MV-4-11 (cell line): ENCODE measurements around the gene ANKRD6.
"Not testable (repeated sequence)": the region's sequence is repeated elsewhere in the genome, so short reads cannot be mapped to it uniquely, and the experiment has no call there.

Source experiments
- DNase-seq: peaks from one replicate; lab custom pipeline; 2025; lab: John Stamatoyannopoulos, UW

Gene ANKRD6

GRCh38 chr6:89602166-89602565, 169.2 kb downstream of the ANKRD6 start:
- DNase-seq = no peak

GRCh38 chr6:89604653-89605052, 171.7 kb downstream of the ANKRD6 start:
- DNase-seq = no peak

DNA sequence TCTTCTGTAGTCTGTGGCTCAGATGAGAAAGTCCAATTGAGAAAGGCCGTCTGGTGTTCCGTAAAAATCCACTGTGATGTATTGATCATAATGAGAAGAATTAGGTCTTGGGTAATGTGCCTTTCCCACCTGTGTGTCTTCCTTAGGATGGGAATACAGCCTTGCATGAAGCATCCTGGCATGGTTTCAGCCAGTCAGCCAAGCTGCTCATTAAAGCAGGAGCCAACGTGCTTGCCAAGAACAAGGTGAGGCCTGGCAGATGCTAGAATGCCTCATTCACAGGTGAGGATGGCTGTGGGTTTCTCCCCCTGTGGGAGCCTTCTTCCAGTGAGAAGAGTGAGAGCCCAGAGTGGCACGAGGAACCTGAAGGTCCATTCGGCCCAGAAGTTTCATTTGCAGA, 172.9 kb downstream of the ANKRD6 start:
- DNase-seq = no peak

- peak; percentile 52 for DNase-seq
Measured at GRCh38 chr6:89610149-89610642, 177.2 kb downstream of the ANKRD6 start.

DNA sequence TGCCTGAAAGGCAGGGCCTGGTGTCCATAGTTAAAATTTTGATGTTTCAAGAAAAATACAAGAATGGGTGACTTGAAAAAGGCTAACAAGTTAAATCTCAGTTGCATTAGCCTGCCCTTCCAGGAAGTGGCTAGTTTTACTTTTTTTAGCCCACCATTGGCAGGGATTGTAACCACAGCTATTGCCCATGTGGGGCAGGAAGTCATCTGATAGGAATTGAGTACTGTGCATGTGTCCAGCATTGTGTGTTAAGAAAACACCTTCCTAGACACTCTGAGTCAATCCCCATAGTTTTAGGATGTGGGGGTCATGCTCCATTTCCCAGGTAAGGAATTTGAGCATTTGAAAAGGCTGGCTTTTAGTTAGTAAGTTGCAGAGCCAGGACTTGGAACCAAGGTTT, 178.7 kb downstream of the ANKRD6 start:
- peak; percentile 47 for DNase-seq

- DNase-seq = no peak
Measured at GRCh38 chr6:89612121-89612520, 179.2 kb downstream of the ANKRD6 start.

DNA sequence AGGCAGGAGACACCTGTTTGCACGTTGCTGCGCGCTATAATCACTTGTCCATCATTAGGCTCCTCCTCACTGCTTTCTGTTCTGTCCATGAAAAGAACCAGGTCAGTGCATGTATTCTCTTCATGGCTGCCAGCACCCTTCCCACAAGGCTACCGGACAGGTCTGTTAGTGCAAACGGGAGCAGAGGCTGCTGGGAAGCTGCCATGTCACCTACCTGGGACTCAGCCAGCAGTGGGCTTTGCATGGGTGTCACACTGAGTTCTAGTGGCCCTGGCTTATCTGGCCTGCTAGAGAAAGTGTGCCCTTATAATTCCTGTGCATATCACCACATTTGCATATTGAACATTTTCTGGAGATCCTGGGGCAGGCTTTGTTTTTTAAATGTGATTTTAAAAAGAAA, 180.8 kb downstream of the ANKRD6 start:
- DNase-seq = no peak

GRCh38 chr6:89615882-89616281, 182.9 kb downstream of the ANKRD6 start:
- DNase-seq = no peak

- no peak for DNase-seq
Measured at GRCh38 chr6:89616531-89616930, 183.6 kb downstream of the ANKRD6 start.

DNA sequence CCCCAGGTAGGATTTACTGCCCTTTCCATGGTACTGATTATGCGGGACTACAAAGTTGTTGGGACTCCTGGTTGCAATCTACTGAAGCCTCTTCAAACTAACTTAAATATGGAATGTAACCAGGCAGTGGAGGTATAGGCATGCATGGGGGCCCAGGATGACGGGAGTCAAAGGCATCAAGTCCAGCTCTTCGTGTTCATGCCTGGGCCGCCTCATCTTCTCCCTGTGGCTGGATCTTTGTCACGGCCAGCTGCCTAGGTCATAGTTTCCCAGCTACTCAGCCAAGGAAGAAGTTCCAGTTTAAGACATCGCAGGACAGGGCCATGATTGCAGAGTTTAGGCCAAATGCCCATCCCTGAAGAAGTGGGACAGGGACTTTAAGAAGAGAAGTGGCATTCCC, 185.1 kb downstream of the ANKRD6 start:
- no peak for DNase-seq

DNA sequence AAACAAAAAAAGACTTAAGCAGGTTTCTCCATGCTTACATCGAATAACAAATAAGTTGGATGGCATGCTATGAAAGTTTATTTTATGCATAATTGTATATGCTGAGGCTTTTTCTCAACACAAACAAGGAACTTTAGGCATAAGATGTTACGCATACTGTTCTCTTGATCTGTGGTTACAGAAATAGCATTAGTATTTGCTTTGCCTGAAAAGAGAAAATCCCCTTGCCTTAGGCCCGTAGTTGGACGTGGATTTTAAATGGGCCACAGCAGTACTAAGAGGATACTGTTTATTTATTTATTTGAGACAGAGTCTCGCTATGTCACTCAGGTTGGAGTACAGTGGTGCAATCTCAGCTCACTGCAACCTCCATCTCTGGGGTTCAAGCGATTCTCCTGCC, 186.6 kb downstream of the ANKRD6 start:
- DNase-seq = no peak

DNA sequence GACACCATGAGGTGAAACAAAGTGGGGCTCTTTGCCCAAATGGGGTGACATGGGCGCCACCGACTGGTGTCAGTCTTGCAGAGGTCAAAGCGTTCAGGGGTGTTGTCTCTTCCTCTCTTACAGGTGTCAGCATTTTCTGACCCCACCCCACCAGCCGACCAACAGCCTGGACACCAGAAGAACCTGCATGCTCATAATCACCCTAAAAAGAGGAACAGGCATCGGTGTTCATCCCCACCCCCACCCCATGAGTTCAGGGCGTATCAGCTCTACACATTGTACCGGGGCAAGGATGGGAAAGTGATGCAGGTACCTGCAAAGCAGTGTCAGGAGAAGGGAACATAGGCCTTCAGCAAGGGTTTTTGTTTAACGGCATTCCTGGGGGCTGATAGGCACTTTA, 190.8 kb downstream of the ANKRD6 start:
- DNase-seq = no peak

GRCh38 chr6:89630488-89630887, 197.5 kb downstream of the ANKRD6 start:
- no peak for DNase-seq

GRCh38 chr6:89636412-89636811, 203.5 kb downstream of the ANKRD6 start:
- not testable (repeated sequence) for DNase-seq

GRCh38 chr6:89637960-89638319, 205.0 kb downstream of the ANKRD6 start:
- no peak for DNase-seq

GRCh38 chr6:89638320-89639195, 205.6 kb downstream of the ANKRD6 start, which contains the start of gene LYRM2:
TSS of gene LYRM2 (minus strand) at chr6:89638747. CDS start at chr6:89638716, 31 bp downstream.
- peak; percentile 88 for DNase-seq

- DNase-seq = peak; percentile 9
Measured at GRCh38 chr6:89640804-89641203, 207.9 kb downstream of the ANKRD6 start.

DNA sequence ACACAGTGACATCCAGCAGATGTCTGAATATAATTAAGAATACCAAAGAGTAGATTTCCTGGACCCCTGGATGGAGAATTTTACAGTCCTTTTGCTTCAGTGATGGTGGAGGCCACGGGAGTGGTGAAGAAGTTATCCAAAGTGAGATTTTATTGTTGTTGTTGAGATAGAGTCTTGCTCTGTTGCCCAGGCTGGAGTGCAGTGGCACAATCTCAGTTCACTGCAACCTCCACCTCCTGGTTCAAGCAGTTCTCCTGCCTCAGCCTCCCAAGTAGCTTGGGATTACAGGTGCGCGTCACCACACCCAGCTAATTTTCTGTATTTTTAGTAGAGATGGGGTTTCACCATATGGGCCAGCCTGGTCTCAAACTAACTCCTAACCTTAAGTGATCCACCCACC, 208.6 kb downstream of the ANKRD6 start:
- not testable (repeated sequence) for DNase-seq

GRCh38 chr6:89642956-89643355, 210.0 kb downstream of the ANKRD6 start:
- no peak for DNase-seq

- DNase-seq = no peak
Measured at GRCh38 chr6:89643406-89643805, 210.5 kb downstream of the ANKRD6 start.

GRCh38 chr6:89644864-89645263, 211.9 kb downstream of the ANKRD6 start:
- DNase-seq = no peak

DNA sequence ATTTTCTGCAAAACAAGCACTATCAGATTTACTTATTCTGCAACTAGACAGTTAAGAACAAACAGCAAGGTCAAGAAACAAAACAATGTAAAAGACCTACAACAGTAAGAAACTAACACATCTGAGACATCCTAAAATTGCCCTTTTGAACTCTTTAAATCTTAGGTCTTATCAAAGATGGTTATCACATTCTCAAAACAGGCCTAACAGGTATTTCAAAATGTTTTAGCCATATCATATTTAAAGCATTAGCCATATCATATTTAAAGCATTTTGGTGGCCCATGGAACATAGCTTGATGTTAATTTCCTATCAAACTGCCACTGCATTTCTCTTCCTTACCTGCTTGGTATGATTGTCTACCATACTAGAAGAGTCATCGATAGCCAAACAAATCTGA, 216.7 kb downstream of the ANKRD6 start:
- DNase-seq = no peak

DNA sequence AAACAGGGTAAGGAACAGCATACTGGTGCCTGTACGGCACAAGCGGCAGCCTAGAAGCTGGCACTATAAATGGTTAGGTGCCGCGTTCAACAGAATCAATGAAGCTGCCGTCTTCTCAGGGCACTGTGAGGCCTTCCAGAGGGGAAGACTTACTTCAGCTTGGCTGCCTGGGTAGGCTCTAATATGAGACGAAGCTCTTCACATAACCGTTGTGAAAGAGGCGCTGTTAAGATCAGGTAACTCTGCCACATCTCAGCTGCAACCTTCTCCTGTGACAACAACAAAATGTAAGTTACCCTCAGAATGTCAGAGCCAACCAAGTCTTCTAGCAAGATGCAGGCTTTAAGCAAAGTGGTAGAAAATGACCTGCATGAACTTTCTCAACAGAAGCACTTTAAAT, 217.6 kb downstream of the ANKRD6 start:
- DNase-seq = no peak

- DNase-seq = no peak
Measured at GRCh38 chr6:89655122-89655521, 222.2 kb downstream of the ANKRD6 start.
